ENCODE results near the gene GAGE10. TPM values are rescaled to one million over a fixed set of nuclear protein-coding genes. Genes with fewer than 3 reads are reported as not detected.

Gene GAGE10
- total and polyA plus RNA-seq, 11 donors = not detected

DNA sequence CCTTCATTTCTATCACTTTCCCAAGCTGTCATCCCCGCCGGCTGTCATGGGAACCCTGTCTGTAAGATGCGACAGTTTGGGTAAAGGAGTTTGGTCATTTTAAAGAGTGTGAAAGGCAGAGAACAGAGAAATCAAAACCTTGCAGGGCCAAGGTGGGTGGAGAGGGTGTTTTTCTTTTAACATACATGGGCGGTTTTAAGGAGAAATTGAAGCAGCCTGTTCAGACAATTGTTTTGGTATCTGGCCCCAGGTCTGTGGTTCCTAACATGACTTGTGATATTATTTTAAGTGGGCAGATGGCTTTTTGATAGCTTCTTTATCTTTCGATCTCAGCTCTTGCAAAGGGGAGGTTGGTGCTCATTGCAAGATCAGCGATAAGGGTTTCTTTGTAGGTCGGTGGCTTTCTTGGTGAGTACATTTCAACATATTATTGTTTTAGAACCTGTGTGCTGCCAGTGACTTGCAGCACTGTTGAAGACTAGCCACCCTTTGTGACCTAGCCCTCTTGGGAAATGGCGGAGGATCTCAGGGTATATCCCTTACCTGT is 30.2 kb upstream of the GAGE10 start:
- no peak overlapping the region for H3K4me3 ChIP-seq
- H3K36me3 ChIP-seq = no peaks in the 10 kb centered on the region
- WGBS, 4 donors = 77 to 87% (median 83%) methylated on average over 8 of the region's 8 CpGs
- DNase-seq (no peak), ATAC-seq (no peak)
- intact Hi-C loops (cut with DNase I) = loop anchor here in 2 of 10 donors (5.0 to 10.0 kb wide), 2 partner anchors 76 to 78 kb away; no protein-coding TSS in a partner anchor
- peaks cover 0 to 40% (median 20%) of the 10 kb centered on the region in 12 donors for H3K4me1 ChIP-seq
- TF ChIP-seq, protein P1, sequence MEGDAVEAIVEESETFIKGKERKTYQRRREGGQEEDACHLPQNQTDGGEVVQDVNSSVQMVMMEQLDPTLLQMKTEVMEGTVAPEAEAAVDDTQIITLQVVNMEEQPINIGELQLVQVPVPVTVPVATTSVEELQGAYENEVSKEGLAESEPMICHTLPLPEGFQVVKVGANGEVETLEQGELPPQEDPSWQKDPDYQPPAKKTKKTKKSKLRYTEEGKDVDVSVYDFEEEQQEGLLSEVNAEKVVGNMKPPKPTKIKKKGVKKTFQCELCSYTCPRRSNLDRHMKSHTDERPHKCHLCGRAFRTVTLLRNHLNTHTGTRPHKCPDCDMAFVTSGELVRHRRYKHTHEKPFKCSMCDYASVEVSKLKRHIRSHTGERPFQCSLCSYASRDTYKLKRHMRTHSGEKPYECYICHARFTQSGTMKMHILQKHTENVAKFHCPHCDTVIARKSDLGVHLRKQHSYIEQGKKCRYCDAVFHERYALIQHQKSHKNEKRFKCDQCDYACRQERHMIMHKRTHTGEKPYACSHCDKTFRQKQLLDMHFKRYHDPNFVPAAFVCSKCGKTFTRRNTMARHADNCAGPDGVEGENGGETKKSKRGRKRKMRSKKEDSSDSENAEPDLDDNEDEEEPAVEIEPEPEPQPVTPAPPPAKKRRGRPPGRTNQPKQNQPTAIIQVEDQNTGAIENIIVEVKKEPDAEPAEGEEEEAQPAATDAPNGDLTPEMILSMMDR (IDR thresholded peaks at IDR 0.05) = no peak
- no peak for TF ChIP-seq POLR2A (IDR thresholded peaks at IDR 0.05)
- peaks cover 0 to 16% (median 0%) of the 10 kb centered on the region in 9 donors for H3K27me3 ChIP-seq
- H3K9me3 ChIP-seq = no peaks in the 10 kb centered on the region
- H3K27ac ChIP-seq = peak overlapping the region in 1 of 12 donors; percentile 23

DNA sequence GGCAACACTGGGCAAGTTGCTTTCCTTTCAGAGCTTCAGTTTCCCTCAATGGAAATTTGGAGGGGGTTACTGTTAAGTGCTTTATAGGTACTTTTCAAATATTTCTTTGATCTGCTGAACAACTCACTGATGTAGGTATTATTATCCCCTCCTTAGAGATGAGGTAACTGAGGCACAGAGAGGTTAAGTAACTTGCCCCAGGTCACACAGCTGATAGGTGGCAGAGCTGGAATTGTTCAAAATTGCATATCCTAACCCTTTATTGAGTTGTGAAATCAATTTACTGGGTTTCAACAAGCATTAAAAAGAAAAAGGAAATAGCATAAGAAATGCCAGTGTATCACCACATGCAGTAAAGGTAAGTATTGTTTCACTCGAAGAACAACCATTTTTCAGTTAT is 27.2 kb upstream of the GAGE10 start:
- Histone ChIP-seq H3K4me1 (peaks cover 0 to 27% (median 12%) of the 10 kb centered on the region in 12 donors), H3K9me3 (no peaks in the 10 kb centered on the region), H3K27me3 (peaks cover 0 to 16% (median 0%) of the 10 kb centered on the region in 9 donors), H3K27ac (peak overlapping the region in 2 of 12 donors; percentile 5 to 17), H3K36me3 (no peaks in the 10 kb centered on the region), H3K4me3 (no peak overlapping the region)
- DNase-seq = no peak
- ATAC-seq = no peak
- 72 to 80% (median 75%) methylated on average over 1 of the region's 1 CpG for WGBS, 4 donors
- TF ChIP-seq, protein P1 (IDR thresholded peaks at IDR 0.05) = no peak
- no peak for TF ChIP-seq POLR2A (IDR thresholded peaks at IDR 0.05)
- intact Hi-C loops (cut with DNase I) = loop anchor here in 1 of 10 donors (10.0 kb wide), 1 partner anchor 81 kb away; no protein-coding TSS in a partner anchor

DNA sequence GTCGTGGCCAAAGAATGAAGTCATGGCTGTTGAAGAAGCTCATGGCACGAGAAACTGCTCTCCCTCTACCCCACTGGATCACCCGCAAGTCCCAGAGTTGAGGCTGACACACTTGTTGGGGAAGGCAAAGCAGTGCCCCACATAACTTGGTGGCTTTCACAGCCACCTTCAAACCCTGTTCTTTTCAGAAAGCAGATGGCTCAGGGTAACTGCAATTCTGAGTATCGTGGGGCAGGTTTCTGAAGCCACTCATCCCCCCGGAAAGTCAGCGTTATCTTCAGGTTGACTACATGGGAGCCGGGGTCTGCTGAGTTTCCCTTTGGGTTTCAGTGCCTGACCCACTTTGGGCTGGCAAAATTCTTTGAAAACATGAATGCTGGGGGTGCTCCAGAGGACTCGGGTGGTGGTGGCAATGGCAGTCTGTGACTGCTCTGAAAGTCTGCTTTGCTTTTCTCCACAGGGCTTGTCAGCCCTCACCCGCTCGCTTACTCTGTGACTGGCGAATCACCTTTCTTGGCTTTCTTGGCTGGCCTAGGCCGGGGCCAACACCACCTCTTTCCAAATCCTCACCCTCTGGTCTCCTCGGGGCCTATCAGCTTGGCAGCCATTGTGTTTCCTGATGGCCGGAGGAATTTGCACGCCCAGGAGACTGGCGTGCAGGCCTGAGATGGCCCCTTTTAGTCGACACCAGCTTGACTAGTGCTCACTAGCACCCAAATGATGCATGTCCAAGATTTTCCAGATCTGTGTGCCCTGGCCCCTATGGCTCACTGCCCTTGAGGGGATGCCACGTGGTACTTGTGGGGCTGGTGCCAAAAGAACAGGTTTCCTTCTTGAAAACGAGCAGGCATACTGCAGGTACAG is 26.5 kb upstream of the GAGE10 start:
- TF ChIP-seq POLR2A (IDR thresholded peaks at IDR 0.05) = no peak
- TF ChIP-seq, protein P1 (IDR thresholded peaks at IDR 0.05) = no peak
- DNase-seq = no peak
- Histone ChIP-seq H3K9me3 (no peaks in the 10 kb centered on the region), H3K27ac (peak overlapping the region in 3 of 12 donors; percentile 5 to 34 (median 17)), H3K4me1 (peaks cover 0 to 26% (median 9%) of the 10 kb centered on the region in 12 donors), H3K4me3 (no peak overlapping the region), H3K27me3 (peaks cover 0 to 17% (median 0%) of the 10 kb centered on the region in 9 donors), H3K36me3 (no peaks in the 10 kb centered on the region)
- ATAC-seq = peak in 3 of 4 donors; percentile 40 to 53 (median 51)
- WGBS, 4 donors = 60 to 67% (median 64%) methylated on average over 19 of the region's 19 CpGs
- intact Hi-C loops (cut with DNase I) = loop anchor here in 1 of 10 donors (10.0 kb wide), 1 partner anchor 82 kb away; no protein-coding TSS in a partner anchor

DNA sequence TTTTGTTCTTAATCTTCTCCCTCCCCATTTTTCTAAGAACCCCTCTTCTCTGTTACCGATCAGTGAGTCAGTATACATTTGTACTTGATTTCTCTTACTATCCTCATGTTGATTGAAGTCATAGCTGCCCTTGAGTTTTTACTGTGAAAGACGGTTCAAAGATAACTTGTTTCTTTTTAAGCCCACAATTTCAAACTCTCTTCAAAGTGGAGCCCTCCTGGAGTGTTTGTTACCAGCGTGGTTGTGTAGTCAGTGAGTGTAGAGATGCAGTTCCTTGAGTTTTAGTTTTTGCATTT is 26.0 kb upstream of the GAGE10 start:
- Histone ChIP-seq H3K4me1 (peaks cover 0 to 21% (median 4%) of the 10 kb centered on the region in 12 donors), H3K4me3 (no peak overlapping the region), H3K27ac (no peak overlapping the region), H3K9me3 (no peaks in the 10 kb centered on the region), H3K36me3 (no peaks in the 10 kb centered on the region), H3K27me3 (peaks cover 0 to 20% (median 0%) of the 10 kb centered on the region in 9 donors)
- ATAC-seq (no peak), DNase-seq (no peak)
- intact Hi-C loops (cut with DNase I) = loop anchor here in 1 of 10 donors (10.0 kb wide), 1 partner anchor 83 kb away; no protein-coding TSS in a partner anchor
- TF ChIP-seq, protein P1 (IDR thresholded peaks at IDR 0.05) = no peak
- TF ChIP-seq POLR2A (IDR thresholded peaks at IDR 0.05) = no peak
- WGBS, 4 donors = 71 to 79% (median 75%) methylated on average over 3 of the region's 3 CpGs

Measured in heart left ventricle (tissue), 16 donors.